ENCODE results near the gene TMEM51. TPM values are rescaled to one million over a fixed set of nuclear protein-coding genes. Genes with fewer than 3 reads are reported as not detected.

The TMEM51 gene
- total and polyA plus RNA-seq, 2 of the 13 experiments (the other 11 are each of a cell fraction or from before 2014, with no cell fraction given) = 12.2 to 22.3 TPM

DNA sequence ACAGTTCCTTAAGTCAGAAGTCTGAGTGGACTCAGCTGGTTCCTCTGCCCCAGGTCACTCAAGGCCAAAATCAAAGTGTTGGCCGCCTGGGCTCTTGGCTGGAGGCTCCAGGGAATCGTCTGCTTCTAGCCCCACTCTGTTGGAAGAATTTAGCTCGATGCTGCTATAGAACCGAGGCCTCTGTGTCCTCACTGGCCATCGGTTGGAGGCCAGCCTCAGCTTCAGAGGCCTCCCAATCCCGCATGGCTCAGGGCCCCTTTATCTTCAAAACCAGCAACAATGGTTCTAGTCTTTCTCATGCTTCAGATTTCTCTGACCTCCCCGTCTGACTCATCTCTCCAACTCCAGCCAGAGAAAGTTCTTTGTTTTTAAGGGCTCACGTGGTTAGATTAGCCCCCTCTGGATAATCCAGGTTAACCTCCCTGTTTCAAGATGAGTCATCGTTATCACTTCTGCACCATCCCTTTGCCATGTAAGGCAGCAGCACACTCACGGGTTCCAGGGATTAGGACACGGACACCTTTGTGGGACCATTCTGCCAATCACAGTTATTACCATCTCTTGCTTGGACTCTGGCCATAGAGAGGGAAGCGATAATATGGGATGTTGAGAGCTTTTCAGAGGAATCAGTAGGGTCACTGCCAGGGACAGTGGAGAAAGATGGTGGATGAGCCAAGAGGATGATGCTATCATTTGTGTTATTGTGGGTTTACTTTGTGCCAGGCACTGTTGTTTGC lies 107.0 kb downstream of the TMEM51 start (continued):
- TF ChIP-seq EP300 (IDR thresholded peaks at IDR 0.05; ENCODE audit: low read depth in 2 of 2, low read length in 2 of 2) (peak in 1 of 2 experiments; percentile 44; a peak in 2 of 4 replicates), EP300 (CRISPR knock-in tag; IDR thresholded peaks at IDR 0.05; ENCODE audit: borderline replicate concordance) (no peak), SRSF4 (IDR thresholded peaks at IDR 0.05; ENCODE audit: low read depth, low read length, poor library complexity, severe bottlenecking) (no peak), MAZ (IDR thresholded peaks at IDR 0.05; ENCODE audit: borderline replicate concordance, low read depth, low read length) (no peak), MAZ (CRISPR knock-in tag; IDR thresholded peaks at IDR 0.05; ENCODE audit: low read depth) (no peak), HNRNPUL1 (IDR thresholded peaks at IDR 0.05; ENCODE audit: low read depth, low read length) (no peak), FOSL1 (CRISPR knock-in tag; IDR thresholded peaks at IDR 0.05; ENCODE audit: borderline replicate concordance) (peak; percentile 21; the same call in 1 of the 2 replicates), XRCC5 (optimal IDR thresholded peaks at IDR 0.05; ENCODE audit: low read length) (peak; percentile 76), EHMT2 (IDR thresholded peaks at IDR 0.05; ENCODE audit: borderline replicate concordance, low read depth, low read length) (peak; percentile 51; the same call in 1 of the 2 replicates), SOX6 (IDR thresholded peaks at IDR 0.05) (no peak), SOX6 (CRISPR knock-in tag; IDR thresholded peaks at IDR 0.05) (peak; percentile 75), SOX13 (IDR thresholded peaks at IDR 0.05) (no peak; the same call in 1 of the 2 replicates), SOX13 (CRISPR knock-in tag; conservative IDR thresholded peaks at IDR 0.05 in 1 of 2, IDR thresholded peaks at IDR 0.05 in 1 of 2) (peak in 1 of 2 experiments; percentile 77; a peak in 2 of 4 replicates), ZFY (CRISPR knock-in tag; IDR thresholded peaks at IDR 0.05) (no peak), KDM2A (CRISPR knock-in tag; IDR thresholded peaks at IDR 0.05; ENCODE audit: borderline replicate concordance, low read depth) (no peak), NCOA2 (CRISPR knock-in tag; IDR thresholded peaks at IDR 0.05) (no peak), TEAD2 (CRISPR knock-in tag; IDR thresholded peaks at IDR 0.05) (no peak)
- TF ChIP-seq, protein P1, sequence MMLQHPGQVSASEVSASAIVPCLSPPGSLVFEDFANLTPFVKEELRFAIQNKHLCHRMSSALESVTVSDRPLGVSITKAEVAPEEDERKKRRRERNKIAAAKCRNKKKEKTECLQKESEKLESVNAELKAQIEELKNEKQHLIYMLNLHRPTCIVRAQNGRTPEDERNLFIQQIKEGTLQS (CRISPR knock-in tag; IDR thresholded peaks at IDR 0.05) = peak; percentile 86
- TF ChIP-seq, protein P2, sequence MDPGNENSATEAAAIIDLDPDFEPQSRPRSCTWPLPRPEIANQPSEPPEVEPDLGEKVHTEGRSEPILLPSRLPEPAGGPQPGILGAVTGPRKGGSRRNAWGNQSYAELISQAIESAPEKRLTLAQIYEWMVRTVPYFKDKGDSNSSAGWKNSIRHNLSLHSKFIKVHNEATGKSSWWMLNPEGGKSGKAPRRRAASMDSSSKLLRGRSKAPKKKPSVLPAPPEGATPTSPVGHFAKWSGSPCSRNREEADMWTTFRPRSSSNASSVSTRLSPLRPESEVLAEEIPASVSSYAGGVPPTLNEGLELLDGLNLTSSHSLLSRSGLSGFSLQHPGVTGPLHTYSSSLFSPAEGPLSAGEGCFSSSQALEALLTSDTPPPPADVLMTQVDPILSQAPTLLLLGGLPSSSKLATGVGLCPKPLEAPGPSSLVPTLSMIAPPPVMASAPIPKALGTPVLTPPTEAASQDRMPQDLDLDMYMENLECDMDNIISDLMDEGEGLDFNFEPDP (CRISPR knock-in tag; conservative IDR thresholded peaks at IDR 0.05) = 0 out of 2 replicates have a peak, but pooled peaks have one; percentile 22
- TF ChIP-seq, protein P3, sequence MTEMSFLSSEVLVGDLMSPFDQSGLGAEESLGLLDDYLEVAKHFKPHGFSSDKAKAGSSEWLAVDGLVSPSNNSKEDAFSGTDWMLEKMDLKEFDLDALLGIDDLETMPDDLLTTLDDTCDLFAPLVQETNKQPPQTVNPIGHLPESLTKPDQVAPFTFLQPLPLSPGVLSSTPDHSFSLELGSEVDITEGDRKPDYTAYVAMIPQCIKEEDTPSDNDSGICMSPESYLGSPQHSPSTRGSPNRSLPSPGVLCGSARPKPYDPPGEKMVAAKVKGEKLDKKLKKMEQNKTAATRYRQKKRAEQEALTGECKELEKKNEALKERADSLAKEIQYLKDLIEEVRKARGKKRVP (CRISPR knock-in tag; IDR thresholded peaks at IDR 0.05) = 0 out of 4 replicates have a peak, but pooled peaks of 1 of the 2 experiments have one; percentile 29
- TF ChIP-seq, protein P4, sequence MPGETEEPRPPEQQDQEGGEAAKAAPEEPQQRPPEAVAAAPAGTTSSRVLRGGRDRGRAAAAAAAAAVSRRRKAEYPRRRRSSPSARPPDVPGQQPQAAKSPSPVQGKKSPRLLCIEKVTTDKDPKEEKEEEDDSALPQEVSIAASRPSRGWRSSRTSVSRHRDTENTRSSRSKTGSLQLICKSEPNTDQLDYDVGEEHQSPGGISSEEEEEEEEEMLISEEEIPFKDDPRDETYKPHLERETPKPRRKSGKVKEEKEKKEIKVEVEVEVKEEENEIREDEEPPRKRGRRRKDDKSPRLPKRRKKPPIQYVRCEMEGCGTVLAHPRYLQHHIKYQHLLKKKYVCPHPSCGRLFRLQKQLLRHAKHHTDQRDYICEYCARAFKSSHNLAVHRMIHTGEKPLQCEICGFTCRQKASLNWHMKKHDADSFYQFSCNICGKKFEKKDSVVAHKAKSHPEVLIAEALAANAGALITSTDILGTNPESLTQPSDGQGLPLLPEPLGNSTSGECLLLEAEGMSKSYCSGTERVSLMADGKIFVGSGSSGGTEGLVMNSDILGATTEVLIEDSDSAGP (CRISPR knock-in tag; IDR thresholded peaks at IDR 0.05; ENCODE audit: borderline replicate concordance) = no peak
